GM23338 (cell line): ENCODE results near the gene ISG15.

Experiments
- CREB1 ChIP-seq: fragments of 250-450 bp; sonication (Bioruptor Pico); IDR thresholded peaks from 2 replicates; pipeline ENCODE4 v1.5.0; 2020; ENCODE audit warnings: low read depth, mild to moderate bottlenecking, moderate library complexity
- CTCF ChIP-seq, 2 experiments: fragments of 200-600 bp in 1 of 2; sonication (generic) in 1 of 2; conservative IDR thresholded peaks; 2 replicates each; pipeline versions ENCODE4 v1.5.1 to v1.6.1; 2016 to 2017; ENCODE audit warnings: antibody characterized with exemption in 2 of 2, low read depth in 2 of 2, mild to moderate bottlenecking in 2 of 2, moderate library complexity in 1 of 2
- ETS1 ChIP-seq: IDR thresholded peaks from 2 replicates; pipeline ENCODE4 v1.6.1; 2016; ENCODE audit warnings: antibody characterized with exemption
- EZH2 ChIP-seq: fragments of 200-600 bp; sonication (generic); IDR thresholded peaks from one replicate; pipeline ENCODE4 v1.8.0; 2017; ENCODE audit warnings: antibody characterized with exemption, mild to moderate bottlenecking, low read depth; ENCODE audit not compliant: unreplicated experiment
- EZH2phosphoT487 ChIP-seq: fragments of 200-600 bp; sonication (generic); IDR thresholded peaks from one replicate; pipeline ENCODE4 v1.8.1; 2018; ENCODE audit warnings: antibody characterized with exemption; ENCODE audit not compliant: unreplicated experiment
- JUNB ChIP-seq: IDR thresholded peaks from one replicate; pipeline ENCODE4 v1.6.1; 2016; ENCODE audit warnings: antibody characterized with exemption; ENCODE audit not compliant: unreplicated experiment
- NANOG ChIP-seq: IDR thresholded peaks from 2 replicates; pipeline ENCODE4 v1.6.1; 2016; ENCODE audit warnings: antibody characterized with exemption, borderline replicate concordance
- POLR2AphosphoS5 ChIP-seq: IDR thresholded peaks from 2 replicates; pipeline ENCODE4 v1.6.1; 2016; ENCODE audit warnings: antibody characterized with exemption, low read depth
- REST ChIP-seq: IDR thresholded peaks from one replicate; pipeline ENCODE4 v1.6.1; 2018; ENCODE audit warnings: antibody characterized with exemption; ENCODE audit not compliant: unreplicated experiment
- STAT1 ChIP-seq: IDR thresholded peaks from one replicate; pipeline ENCODE4 v1.6.1; 2016; ENCODE audit warnings: antibody characterized with exemption; ENCODE audit not compliant: unreplicated experiment
- ZNF114 ChIP-seq: fragments of 250-450 bp; sonication (Bioruptor Pico); IDR thresholded peaks from 2 replicates; pipeline ENCODE4 v1.5.0; 2020; ENCODE audit warnings: mild to moderate bottlenecking, moderate library complexity
- ZNF331 ChIP-seq: fragments of 250-450 bp; sonication (Bioruptor Pico); IDR thresholded peaks from 2 replicates; pipeline ENCODE4 v1.5.0; 2020; ENCODE audit warnings: low read depth, mild to moderate bottlenecking, moderate library complexity
- ZNF462 ChIP-seq: fragments of 250-450 bp; sonication (Bioruptor Pico); IDR thresholded peaks from 2 replicates; pipeline ENCODE4 v1.5.0; 2020; ENCODE audit warnings: mild to moderate bottlenecking, moderate library complexity

- no peak for TF ChIP-seq CTCF (conservative IDR thresholded peaks at IDR 0.05; ENCODE audit: low read depth in 2 of 2)
- TF ChIP-seq EZH2: no peak
- TF ChIP-seq REST: no peak
- no peak for TF ChIP-seq CREB1 (CRISPR knock-in tag)
- TF ChIP-seq EZH2phosphoT487: no peak
- TF ChIP-seq JUNB: no peak
- no peak for TF ChIP-seq ETS1
- no peak for TF ChIP-seq POLR2AphosphoS5
- no peak for TF ChIP-seq STAT1
- TF ChIP-seq NANOG: no peak
- TF ChIP-seq ZNF331 (CRISPR knock-in tag): no peak
- no peak for TF ChIP-seq ZNF114 (CRISPR knock-in tag)
- no peak for TF ChIP-seq ZNF462 (CRISPR knock-in tag)
Measured at GRCh38 chr1:980602-981395, 32.5 kb upstream of the ISG15 start.
